ENCODE data around the gene CFAP46.
"Not testable (repeated sequence)": the region's sequence is repeated elsewhere in the genome, so short reads cannot be mapped to it uniquely, and the experiment has no call there.

Gene CFAP46

DNA sequence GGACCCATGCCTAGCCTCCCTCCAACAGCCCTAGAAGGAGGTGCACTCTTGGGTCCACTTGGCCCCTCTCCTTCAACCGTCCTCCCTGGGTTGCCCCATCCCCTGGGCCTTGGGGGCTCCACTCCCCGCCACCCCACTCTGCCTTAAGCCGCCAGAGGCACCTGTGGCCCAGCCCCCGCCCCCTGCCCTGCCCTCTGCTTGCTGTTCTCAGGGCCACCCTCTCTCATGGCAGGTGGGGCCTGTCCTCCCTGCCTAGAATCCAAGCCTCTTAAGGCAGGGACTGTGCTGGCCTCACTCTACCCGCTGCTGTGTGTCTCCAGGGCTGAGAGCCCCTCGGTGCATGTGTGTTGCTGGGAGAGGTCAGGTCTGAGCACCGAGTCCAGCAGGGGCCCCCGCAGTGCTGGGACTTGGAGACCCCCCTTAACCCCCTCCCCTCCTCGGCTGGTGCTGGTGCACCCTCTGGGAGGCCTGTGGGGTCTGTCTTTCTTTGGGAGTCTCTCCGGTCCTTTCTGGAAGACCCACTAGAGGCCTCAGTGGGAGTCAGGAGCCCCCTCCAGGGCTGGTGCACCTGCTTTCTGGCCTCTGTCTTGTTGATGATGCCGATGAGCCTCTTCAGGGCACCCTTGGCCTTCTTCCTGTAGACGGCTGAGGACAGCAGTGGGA, 43.8 kb downstream of the CFAP46 start:
- DNase-seq = no peak

DNA sequence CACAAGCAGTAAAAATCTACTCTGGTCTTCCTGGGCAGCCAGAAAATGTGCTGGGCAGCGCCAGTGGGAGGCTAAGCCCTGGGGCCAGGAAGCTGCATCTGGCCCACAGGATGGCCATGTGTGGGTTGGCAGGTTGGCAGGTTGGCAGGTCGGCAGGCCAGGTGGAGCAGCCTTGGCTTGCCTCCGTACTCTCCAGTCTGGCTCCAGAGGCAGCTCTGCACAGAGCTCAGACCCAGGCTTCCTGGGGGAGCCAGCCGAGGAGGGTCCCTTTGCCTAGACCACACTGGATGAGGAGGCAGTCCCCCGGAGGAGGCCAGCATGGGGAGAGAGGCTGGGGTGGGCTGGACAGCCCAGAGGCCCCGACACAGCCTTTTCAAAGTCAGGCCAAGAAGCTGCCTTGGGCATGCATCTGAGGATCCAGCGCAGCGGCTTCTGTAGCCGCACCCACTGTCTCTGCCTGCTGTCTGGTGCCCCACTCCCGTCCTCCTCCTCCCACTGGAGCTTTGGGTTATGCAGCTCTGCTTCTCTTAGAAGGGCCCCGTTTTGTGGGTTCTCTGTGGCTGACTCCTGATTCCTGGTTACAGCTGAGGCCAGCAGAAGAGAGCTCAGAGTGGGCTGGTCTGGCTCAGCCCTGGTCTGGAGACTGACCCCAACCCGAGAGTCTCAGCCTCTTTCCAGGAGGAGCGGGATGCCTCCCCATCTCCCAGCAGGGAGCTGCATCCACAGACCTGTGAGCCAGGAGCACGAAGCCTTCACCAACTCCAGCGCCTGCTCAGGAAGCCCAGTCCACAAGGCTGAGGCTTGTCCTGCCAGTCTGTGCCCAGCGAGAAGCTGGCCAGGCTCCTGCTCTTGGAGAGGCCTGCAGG, 44.6 kb downstream of the CFAP46 start:
- no peak for DNase-seq

DNA sequence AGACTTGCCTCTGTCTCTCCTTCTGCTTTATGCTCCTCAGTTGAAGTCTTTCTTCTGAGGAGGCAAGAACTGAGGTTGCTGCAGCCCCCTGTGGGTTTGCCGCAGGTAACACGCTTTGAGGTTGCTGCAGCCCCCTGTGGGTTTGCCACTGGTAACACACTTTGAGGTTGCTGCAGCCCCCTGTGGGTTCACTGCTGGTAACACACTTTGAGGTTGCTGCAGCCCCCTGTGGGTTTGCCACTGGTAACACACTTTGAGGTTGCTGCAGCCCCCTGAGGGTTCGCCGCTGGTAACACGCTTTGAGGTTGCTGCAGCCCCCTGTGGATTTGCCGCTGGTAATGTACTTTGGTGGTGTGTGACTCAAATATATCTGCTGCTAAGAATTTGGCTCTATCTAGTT, 48.6 kb downstream of the CFAP46 start:
- DNase-seq = not testable (repeated sequence)

DNA sequence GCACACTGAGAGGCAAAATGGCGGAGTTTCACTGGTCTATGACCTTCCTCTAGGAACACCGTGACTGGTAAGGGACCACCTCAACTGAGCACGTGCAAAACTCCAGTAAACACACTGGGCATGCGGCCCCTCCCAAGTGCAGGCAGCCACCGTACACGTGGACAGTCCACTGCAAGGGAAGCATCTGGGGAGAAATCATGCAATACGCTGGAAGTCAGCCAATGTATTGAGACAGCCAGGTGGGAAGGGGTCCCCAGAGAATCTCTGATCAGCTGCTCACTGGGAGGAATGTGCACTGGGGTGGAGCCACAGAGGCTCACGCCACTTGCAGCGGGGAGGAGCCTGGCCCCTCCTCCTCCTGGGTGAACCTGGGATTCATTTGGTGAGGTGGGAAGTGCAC, 49.3 kb downstream of the CFAP46 start:
- DNase-seq = no peak

DNA sequence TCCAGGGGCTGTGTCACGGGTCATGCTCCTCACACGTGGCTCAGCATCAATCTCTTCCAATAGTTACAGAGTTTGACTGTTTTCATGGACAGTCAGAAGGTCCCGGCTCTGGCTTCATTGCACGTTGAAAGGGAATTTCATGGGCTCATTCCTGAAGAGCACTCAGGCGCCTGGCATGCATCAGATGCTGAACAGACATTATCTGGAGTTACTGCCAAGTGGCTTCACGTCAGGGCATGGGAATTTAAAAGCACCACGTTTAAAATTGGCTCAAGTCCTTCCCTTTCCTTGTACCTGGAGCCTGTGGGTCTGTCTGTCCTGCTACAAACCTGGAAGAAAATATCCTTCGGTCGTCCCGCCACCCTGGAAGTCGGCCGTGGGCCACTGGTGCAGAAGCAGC, 50.4 kb downstream of the CFAP46 start:
- no peak for DNase-seq

GRCh38 chr10:132891368-132891767, 51.0 kb downstream of the CFAP46 start:
- DNase-seq = no peak

- no peak for DNase-seq
Observed at GRCh38 chr10:132890301-132890700, 52.1 kb downstream of the CFAP46 start.

DNA sequence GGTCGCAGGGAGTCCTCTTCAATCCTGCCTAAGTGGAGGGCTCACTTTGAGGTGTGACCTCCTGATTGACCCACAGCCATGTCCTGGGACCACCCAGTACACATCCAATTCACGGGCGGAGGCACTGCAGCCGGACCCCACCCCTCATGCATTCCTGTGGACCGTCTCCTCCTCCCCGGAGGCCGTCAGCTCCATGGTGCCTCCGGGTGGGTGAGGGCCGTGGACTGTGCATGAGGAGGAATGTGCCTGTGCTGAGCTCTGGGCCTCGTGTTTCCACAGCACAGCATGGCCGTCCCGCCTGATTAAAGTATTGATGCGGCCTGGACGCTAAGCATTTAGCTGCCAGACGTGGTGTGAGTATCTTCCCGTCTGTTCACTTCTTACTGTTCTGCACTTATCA, 52.8 kb downstream of the CFAP46 start:
- no peak for DNase-seq

- DNase-seq = no peak
Observed at GRCh38 chr10:132888898-132889490, 53.4 kb downstream of the CFAP46 start.

DNA sequence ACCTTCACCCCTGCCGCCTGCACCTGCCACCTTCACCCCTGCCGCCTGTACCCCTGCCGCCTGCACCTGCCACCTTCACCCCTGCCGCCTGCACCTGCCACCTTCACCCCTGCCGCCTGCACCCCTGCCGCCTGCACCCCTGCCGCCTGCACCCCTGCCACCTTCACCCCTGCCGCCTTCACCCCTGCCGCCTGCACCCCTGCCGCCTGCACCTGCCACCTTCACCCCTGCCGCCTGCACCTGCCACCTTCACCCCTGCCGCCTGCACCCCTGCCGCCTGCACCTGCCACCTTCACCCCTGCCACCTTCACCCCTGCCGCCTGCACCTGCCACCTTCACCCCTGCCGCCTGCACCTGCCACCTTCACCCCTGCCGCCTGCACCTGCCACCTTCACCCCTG, 53.9 kb downstream of the CFAP46 start:
- not testable (repeated sequence) for DNase-seq

- no peak for DNase-seq
Observed at GRCh38 chr10:132886211-132887099, 55.9 kb downstream of the CFAP46 start.

DNA sequence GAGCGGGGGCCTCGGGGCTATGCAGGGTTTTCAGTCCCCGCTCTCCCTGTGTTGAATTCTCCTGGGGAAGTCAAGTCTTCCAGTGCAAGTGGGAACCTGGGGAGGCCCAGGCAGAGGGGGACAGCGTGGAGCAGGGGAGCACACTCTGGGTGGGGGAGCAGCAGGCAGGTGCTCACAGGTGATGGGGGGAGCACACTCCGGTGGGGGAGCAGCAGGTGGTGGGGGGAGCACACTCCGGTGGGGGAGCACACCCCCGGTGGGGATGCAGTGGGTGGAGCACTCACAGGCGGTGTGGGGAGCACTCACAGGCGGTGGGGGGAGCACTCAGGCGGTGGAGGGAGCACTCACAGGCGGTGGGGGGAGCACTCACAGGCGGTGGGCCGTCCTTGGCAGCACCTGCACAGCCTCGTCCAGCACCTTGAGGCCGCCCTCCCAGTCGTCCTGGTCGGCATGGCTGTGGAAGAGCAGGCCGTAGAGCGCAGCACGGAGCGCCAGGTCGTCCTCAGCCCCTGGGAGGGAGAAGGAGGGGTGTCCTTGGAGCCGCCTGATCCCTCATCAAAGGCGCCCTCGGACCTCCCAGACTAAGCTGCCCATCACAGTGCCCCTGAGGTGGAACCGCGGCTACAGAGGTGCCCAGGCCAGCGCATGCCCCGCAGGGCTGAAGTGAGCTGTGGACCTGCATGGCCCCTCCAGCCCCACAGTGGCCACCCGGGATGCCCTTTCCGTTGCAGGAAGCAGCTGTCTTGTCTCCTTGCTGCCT, 56.7 kb downstream of the CFAP46 start:
- no peak for DNase-seq

DNA sequence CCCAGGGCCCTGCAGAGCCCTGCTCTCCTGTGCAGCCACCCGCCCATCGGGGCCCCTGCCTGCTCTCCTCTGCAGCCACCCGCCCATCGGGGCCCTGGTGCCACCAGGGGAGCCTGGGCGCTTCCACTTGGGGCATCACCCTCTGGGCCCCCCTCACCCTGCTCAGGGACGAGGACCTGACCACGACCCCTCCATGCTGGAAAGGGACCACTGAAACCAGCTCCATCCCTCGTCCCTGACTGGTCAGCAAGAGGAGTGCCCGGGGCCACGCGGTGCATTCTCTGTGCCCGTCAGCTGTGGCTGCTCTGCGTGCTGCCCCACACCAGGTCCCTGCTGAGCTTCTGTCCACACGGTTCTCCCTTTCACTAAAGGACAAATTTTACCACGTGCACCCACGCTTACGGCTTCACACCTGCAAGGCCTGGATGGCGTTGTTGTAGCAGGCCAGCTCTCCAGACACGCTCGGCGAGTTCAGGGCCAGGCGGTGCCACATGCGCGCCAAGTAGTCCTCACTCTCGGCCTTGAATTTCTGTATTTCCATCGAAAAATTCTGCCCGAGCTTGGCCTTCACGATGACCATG, 57.6 kb downstream of the CFAP46 start:
- no peak for DNase-seq

GRCh38 chr10:132884041-132884440, 58.3 kb downstream of the CFAP46 start:
- DNase-seq = no peak

DNA sequence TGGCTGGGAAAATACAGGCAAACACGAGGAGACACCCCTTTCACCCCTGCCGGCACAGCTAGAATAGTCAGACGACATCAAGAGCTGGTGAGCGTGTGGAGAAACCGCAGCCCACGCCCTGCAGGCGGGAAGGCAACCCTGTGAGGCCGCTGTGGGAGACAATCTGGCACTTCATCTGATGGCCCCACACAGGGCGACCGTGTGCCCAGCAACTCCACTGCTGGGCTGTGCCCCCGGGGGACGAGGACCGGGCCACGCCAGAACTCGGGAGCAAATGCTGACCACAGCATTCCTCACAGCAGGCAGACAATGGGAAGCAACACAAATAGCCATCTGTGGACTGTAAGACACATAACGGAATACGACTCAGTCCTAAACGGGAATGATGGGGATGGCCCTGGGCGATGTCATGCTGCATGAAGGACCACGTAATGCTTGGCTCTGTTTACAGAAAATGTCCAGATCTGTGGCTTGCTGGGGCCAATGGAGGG, 58.9 kb downstream of the CFAP46 start:
- DNase-seq = no peak

DNA sequence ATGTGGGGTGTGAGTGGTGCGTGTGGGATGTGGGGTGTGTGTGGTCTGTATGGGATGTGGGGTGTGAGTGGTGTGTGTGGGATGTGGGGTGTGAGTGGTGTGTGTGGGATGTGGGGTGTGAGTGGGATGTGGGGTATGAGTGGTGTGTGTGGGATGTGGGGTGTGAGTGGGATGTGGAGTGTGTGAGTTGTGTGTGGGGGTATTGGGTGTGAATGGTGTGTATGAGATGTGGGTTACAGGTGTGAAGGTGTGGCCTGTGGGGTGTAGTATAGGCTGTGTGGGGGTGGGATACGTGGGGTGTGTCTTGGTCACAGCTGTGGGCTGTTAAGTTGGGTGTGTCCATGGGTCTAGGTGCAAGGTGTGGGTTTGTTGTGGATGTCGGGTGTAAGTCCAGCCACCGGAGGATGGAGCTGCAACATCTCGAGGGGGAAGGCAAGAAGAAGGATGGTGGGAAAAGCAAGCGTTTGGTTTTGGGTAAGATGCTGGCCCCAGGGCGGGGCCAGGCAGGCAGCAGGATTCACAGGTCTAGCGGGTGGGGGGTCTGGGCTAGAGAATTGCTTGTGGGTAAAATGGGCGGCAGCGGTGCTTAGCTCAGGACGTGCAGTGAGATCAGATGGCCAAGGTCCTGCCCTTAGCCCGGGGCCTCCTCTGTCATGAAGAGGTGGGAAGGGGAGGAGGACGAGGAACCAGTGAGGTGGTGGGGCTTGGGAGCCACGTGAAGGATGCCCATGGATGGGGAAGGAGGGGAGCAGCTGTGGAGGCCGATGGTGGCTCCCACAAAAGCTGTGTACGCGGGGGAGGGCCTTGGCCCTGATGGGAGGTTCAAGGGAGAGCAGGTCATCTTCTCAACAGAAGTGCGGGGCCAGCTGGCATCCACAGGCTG, 60.1 kb downstream of the CFAP46 start:
- no peak for DNase-seq

DNA sequence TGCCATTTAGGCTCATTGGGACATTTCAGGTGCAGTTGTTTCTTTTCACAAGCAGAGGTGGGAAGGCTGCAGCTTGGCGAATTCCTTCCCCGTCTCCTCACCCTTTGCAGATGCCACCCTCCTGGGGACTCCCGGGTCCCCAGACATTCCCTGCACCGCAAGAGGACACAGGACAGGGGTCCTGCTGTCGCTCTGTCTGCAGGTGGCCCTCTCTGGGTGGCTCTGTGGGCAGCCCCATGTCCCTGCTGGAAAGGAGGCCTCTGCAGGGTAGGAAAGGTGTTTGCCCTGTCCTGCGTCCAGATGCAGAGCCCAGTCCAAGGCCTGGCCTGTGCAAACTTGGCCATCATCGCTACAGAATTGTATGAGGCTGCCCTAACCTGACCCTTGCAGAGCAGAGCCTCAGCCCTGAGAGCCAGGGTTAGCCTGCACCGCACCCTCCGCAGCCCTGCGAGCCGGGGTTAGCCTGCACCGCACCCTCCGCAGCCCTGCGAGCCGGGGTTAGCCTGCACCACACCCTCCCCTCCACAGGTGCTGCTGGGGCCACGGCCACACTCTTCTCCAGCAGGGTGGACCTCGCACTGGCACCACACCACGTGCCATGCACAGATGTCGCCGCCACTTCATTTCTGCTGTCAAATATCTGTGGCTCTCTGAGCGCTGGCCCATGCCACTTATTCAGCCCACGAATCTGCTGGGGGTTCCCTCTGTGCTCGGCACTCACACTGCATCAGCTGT, 61.0 kb downstream of the CFAP46 start:
- DNase-seq = no peak

DNA sequence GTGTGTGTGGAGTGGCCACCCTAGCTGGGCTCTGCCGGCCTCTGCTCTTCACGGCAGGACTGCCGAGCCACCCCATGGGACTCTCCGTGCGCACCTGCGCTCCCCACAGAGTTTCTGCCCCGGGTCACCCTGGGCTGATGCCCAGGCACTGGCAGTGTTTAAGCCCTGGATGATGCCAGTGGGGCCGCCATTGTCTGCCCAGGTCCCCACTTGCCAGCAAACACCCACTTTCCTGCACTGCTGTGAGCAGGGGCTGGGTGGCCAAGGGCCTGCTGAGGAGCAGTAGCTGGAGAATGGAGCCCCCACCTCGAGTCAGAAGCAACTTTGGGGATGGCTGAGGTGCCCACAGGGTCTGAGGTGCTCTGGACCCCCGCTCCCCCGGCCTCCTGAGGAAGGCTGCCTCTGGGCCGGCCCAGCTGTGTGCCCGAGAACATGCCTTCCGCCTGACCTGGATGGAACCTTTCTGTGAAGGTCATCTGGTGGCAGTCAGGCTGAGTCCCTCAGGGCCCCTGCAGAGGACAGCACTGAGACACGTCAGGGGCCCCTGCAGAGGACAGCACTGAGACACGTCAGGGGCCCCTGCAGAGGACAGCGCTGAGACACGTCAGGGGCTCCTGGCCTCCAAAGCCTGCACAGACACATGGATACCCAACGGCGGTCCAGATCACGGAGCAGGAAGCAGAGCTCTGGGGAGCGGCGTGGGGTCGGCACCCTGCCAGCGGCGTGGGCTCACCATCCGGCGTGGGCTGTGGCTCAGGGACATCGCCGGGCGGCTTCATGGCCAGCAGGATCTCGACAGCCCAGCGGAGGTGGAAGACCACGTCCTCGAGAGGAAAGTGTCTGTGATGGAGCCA, 62.0 kb downstream of the CFAP46 start:
- no peak for DNase-seq

Measured in effector CD8-positive, alpha-beta T cell (primary cell).